Left renal cortex interstitium (tissue), 4 donors: ENCODE measurements around the gene HSP90AA1. TPM values are rescaled to one million over a fixed set of nuclear protein-coding genes. Genes with fewer than 3 reads are reported as not detected.

Source experiments
- DNase-seq, 4 donors: peaks; one replicate each; pipeline ENCODE4 v3.0.0-alpha.2; 2013; ENCODE audit warnings: low read depth in 4 of 4, low spot score in 2 of 4, missing footprints in 1 of 4
- polyA plus RNA-seq, 4 donors: library from polyadenylated mRNA; unstranded; fragments of 120-200 nt; gene quantifications; one replicate each; pipeline ENCODE4 v1.2.1, GENCODE V29; 2013; ENCODE audit not compliant: insufficient read length in 4 of 4

The HSP90AA1 gene
- polyA plus RNA-seq, 4 donors: 672 to 797 (median 731) TPM

- DNase-seq: no peak
Observed at GRCh38 chr14:102044566-102044965, 42.3 kb downstream of the HSP90AA1 start.

DNA sequence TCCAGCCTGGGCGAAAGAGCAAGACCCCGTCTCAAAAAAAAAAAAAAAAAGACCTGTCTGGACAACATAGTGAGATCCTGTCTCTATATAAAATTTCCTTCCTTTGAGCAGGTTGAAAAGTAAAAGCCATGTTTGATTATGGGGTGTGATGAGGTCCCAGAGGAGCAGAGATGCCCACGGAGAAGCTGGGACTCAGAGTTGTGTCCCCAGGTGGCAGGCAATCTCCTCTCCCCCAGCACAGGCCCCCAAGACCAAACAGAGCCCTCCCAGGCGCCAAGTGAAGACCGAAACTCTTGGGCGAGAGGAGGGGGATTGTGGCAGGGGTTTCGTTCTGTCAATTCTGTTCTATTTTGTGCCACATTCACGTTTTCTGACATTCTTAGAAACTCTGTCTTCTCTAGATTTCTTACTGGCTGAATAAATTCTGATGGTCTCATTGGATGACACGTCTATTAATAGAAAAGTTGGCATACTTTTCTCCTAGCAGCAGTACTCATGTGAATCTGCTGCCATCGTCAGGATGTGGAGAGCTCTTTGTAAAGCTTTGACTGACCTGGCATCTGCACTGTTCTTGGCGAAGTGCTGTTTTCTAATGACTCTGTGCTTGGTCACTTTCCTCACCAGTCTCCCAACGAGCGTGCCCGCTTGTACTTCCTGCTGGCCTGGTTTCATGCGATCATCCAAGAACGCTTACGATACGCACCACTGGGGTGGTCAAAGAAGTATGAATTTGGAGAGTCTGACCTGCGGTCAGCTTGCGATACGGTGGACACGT lies 43.4 kb downstream of the HSP90AA1 start:
- DNase-seq: no peak

GRCh38 chr14:102042699-102043098 lies 44.1 kb downstream of the HSP90AA1 start:
- DNase-seq: no peak

DNA sequence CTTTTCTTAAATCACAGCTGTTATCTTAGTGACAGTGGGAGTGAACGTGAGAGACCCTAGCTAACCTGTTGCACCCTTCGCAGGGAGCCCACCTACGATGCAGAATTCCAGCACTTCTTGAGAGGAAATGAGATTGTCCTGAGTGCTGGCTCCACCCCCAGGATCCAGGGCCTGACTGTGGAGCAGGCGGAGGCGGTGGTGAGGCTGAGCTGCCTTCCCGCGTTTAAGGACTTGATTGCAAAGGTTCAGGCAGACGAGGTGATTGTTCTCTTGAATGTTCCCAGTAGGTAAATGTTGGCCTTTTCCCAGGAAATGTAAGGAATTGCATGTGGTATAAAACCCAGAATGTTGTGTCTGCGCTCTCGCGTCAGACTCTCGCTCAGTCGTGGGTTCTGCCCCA lies 46.7 kb downstream of the HSP90AA1 start:
- DNase-seq: no peak

- no peak for DNase-seq
Observed at GRCh38 chr14:102039157-102039556, 47.7 kb downstream of the HSP90AA1 start.

DNA sequence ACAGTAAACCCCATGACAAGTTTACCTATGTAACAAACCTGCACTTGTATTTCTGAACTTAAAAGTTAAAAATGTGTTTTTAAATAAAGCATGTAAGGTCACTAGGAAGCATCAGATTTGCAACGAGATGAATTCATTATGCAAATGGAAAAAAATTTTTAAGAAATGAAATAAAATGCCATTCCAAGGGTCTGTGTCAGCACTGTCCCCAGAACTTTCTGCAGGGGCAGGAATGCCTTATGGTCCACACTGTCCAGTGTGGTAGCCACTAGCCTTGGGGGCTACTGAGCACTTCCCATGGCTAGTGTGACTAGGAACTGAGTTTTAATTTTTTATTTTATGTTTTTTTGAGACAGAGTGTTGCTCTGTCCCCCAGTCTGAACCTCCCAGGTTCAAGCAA lies 49.2 kb downstream of the HSP90AA1 start:
- DNase-seq: no peak

- DNase-seq: no peak
Observed at GRCh38 chr14:102035914-102036313, 50.9 kb downstream of the HSP90AA1 start.

- no peak for DNase-seq
Observed at GRCh38 chr14:102034301-102034700, 52.5 kb downstream of the HSP90AA1 start.

DNA sequence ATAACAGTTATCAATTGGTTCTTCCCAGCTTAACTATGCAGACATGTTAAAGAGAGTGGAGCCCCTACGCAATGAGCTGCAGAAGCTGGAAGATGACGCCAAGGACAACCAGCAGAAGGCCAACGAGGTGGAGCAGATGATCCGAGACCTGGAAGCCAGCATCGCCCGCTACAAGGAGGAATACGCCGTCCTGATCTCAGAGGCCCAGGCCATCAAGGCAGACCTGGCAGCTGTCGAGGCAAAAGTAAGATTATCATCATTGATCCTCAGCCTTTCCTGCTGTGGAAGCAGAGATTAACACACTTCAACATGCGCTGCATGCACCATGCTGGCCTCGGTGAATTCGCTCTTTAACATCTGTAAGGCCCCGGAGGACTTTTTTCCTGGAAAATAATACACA lies 53.6 kb downstream of the HSP90AA1 start:
- no peak for DNase-seq

Other genes with a start within 250 kb of the HSP90AA1 start
- gene DYNC1H1, start 122.5 kb downstream of the HSP90AA1 start, polyA plus RNA-seq: 100 to 1,000 TPM; 290 to 339 (median 313) TPM
- gene WDR20, start 52.9 kb upstream of the HSP90AA1 start, polyA plus RNA-seq: 10 to 100 TPM; 28.1 to 33.3 (median 29.9) TPM
- 10 to 100 TPM; 23.3 to 41.9 (median 31.8) TPM for gene MOK, start 218.1 kb upstream of the HSP90AA1 start, polyA plus RNA-seq
- 10 to 100 TPM; 13.3 to 21.5 (median 17.6) TPM for gene ZNF839, start 232.7 kb upstream of the HSP90AA1 start, polyA plus RNA-seq